K562 (cell line): ENCODE data around the gene SLC9A1. TPM values are rescaled to one million over a fixed set of nuclear protein-coding genes. Genes with fewer than 3 reads are reported as not detected.

Source experiments
- ATAC-seq: fragments of 200-7000 bp; cut with Tn5 transposase; 3 replicates; pipeline ENCODE4 v1.9.1; 2020; ENCODE audit warnings: moderate library complexity
- BruUV-seq: library from RNA; stranded (reverse); fragments of 400-500 nt; replicated peaks from 2 replicates; lab custom pipeline; 2021; lab: Mats Ljungman, UMichigan
- CTCF ChIA-PET: fragments of 300-600 bp; formaldehyde crosslinking; extraction: SDS; loops from one replicate; lab custom pipeline; 2021; ENCODE audit warnings: low intra/inter-chr PET ratio; lab: Yijun Ruan, JAX
- POLR2A ChIA-PET: fragments of 300-600, 350-650 bp; sonication (Branson Sonifier 250); formaldehyde crosslinking; extraction: SDS; loops from one replicate; lab custom pipeline; 2021; ENCODE audit warnings: antibody characterized with exemption, inconsistent platforms; lab: Yijun Ruan, JAX
- DNase-seq, 4 experiments: peaks; one replicate each; pipeline versions ENCODE4 v3.0.0 to v3.0.0-alpha.2; 2011 to 2018; ENCODE audit warnings: low spot score in 3 of 4, mixed read lengths in 3 of 4; ENCODE audit errors: extremely low read depth in 1 of 4
- FAIRE-seq: peaks from 2 replicates; lab custom pipeline; 2011; peaks lifted over from hg19 to GRCh38; lab: Jason Lieb, UNC
- H2AFZ ChIP-seq: 2 replicates; pipeline ENCODE4 v1.6.0; 2011; ENCODE audit warnings: low read depth, low read length, control low read depth, inconsistent platforms
- H3K27ac ChIP-seq: fragments of 200-600 bp; 3 replicates; pipeline ENCODE4 v1.8.0; 2011; ENCODE audit warnings: low read depth, mild to moderate bottlenecking, control low read depth, inconsistent platforms, low read length, moderate library complexity, mixed read lengths; ENCODE audit errors: extremely low read depth
- H3K27me3 ChIP-seq, 2 experiments: fragments of 300-600 bp in 1 of 2; 2 replicates in 1 of 2; 3 replicates in 1 of 2; pipeline versions ENCODE4 v1.6.0 to v1.8.0; 2011; ENCODE audit warnings: inconsistent platforms in 2 of 2, low read length in 2 of 2, mild to moderate bottlenecking in 1 of 2, mixed read lengths in 1 of 2, moderate library complexity in 1 of 2; ENCODE audit not compliant: control insufficient read depth in 2 of 2, insufficient read depth in 2 of 2
- H3K36me3 ChIP-seq: fragments of 300-600 bp; 3 replicates; pipeline ENCODE4 v1.8.0; 2011; ENCODE audit warnings: mild to moderate bottlenecking, low read length, inconsistent platforms; ENCODE audit not compliant: control insufficient read depth, insufficient read depth
- H3K4me1 ChIP-seq, 2 experiments: fragments of 200-600 bp in 1 of 2; replicated peaks in 1 of 2; 2 replicates in 1 of 2; 3 replicates in 1 of 2; pipeline versions ENCODE4 v1.5.1 to v1.8.0; 2011; ENCODE audit warnings: inconsistent platforms in 2 of 2, low read length in 2 of 2, mild to moderate bottlenecking in 1 of 2, mixed read lengths in 1 of 2, moderate library complexity in 1 of 2; ENCODE audit not compliant: control insufficient read depth in 2 of 2, insufficient read depth in 2 of 2
- H3K4me2 ChIP-seq: 2 replicates; pipeline ENCODE4 v1.6.1; 2011; ENCODE audit warnings: low read length, control low read depth, inconsistent platforms, mixed read lengths; ENCODE audit not compliant: insufficient read depth
- H3K4me3 ChIP-seq: fragments of 200-600 bp; sonication (generic), shearing (Covaris generic); 2 replicates; pipeline ENCODE4 v1.5.1; 2016; ENCODE audit warnings: control low read depth, inconsistent platforms
- H3K79me2 ChIP-seq: fragments of 200-600 bp; 3 replicates; pipeline ENCODE4 v1.8.0; 2011; ENCODE audit warnings: low read length, inconsistent platforms; ENCODE audit not compliant: control insufficient read depth, insufficient read depth
- H3K9ac ChIP-seq, 2 experiments: 2 replicates each; pipeline versions ENCODE4 v1.6.0 to v1.6.1; 2011; ENCODE audit warnings: low read depth in 2 of 2, low read length in 2 of 2, control low read depth in 1 of 2, inconsistent platforms in 1 of 2, mild to moderate bottlenecking in 1 of 2, mixed read lengths in 1 of 2; ENCODE audit not compliant: insufficient read depth in 1 of 2
- H3K9me1 ChIP-seq: one replicate; pipeline ENCODE4 v1.6.0; 2011; ENCODE audit warnings: inconsistent platforms, mild to moderate bottlenecking, low read length, moderate library complexity; ENCODE audit not compliant: control insufficient read depth, insufficient read depth
- H3K9me3 ChIP-seq: replicated peaks from 2 replicates; pipeline ENCODE4 v1.5.1; 2011; ENCODE audit warnings: low read depth, low read length, inconsistent platforms; ENCODE audit not compliant: control insufficient read depth, insufficient read depth
- H4K20me1 ChIP-seq: replicated peaks from 2 replicates; pipeline ENCODE4 v1.6.1; 2011; ENCODE audit warnings: low read length, inconsistent platforms, mixed read lengths; ENCODE audit not compliant: control insufficient read depth, insufficient read depth
- BCOR ChIP-seq: fragments of 450-650 bp; IDR thresholded peaks from 2 replicates; pipeline ENCODE4 v1.6.1; 2016
- FOS ChIP-seq: IDR thresholded peaks from 3 replicates; pipeline ENCODE4 v1.6.1; 2011; ENCODE audit not compliant: insufficient read length; ENCODE audit errors: extremely low read depth
- KDM1A ChIP-seq, 2 experiments: fragments of 450-650 bp; IDR thresholded peaks; 2 replicates each; pipeline ENCODE4 v1.6.1; 2016; ENCODE audit warnings: mild to moderate bottlenecking in 2 of 2
- MAZ ChIP-seq, 2 experiments: fragments of 450-650 bp in 1 of 2; sonication (generic) in 1 of 2; formaldehyde crosslinking; IDR thresholded peaks in 1 of 2; conservative IDR thresholded peaks in 1 of 2; 2 replicates each; pipeline versions ENCODE4 v1.4.0 to v1.5.0; 2020; ENCODE audit warnings: mild to moderate bottlenecking in 1 of 2, missing genetic modification reagents in 1 of 2
- NFRKB ChIP-seq: fragments of 450-650 bp; IDR thresholded peaks from 2 replicates; pipeline ENCODE4 v1.6.1; 2016; ENCODE audit warnings: low read depth
- POU5F1 ChIP-seq: fragments of 150-350 bp; IDR thresholded peaks from 2 replicates; pipeline ENCODE4 v1.6.1; 2014; ENCODE audit warnings: borderline replicate concordance, low read length, low read depth, mild to moderate bottlenecking; ENCODE audit not compliant: partially characterized antibody
- PTTG1 ChIP-seq: fragments of 450-650 bp; IDR thresholded peaks from 2 replicates; pipeline ENCODE4 v1.6.1; 2016; ENCODE audit warnings: low read depth, mild to moderate bottlenecking, missing genetic modification characterization, missing compliant biosample characterization
- RBM25 ChIP-seq: fragments of 200-400 bp; formaldehyde crosslinking; IDR thresholded peaks from 2 replicates; pipeline ENCODE4 v1.6.1; 2018; ENCODE audit warnings: low read length, low read depth, moderate library complexity; ENCODE audit not compliant: severe bottlenecking
- THRAP3 ChIP-seq: fragments of 450-650 bp; IDR thresholded peaks from 2 replicates; pipeline ENCODE4 v1.6.1; 2016; ENCODE audit warnings: mild to moderate bottlenecking, inconsistent platforms, borderline replicate concordance
- ZFP30 ChIP-seq: fragments of 250-450 bp; sonication (Bioruptor Pico); IDR thresholded peaks from 2 replicates; pipeline ENCODE4 v1.8.0; 2022; ENCODE audit warnings: moderate library complexity, mild to moderate bottlenecking, inconsistent platforms, borderline replicate concordance
- ZFPM2 ChIP-seq: fragments of 250-450 bp; sonication (Bioruptor Pico); IDR thresholded peaks from 2 replicates; pipeline ENCODE4 v1.5.1; 2022; ENCODE audit warnings: mild to moderate bottlenecking
- ZNF354B ChIP-seq: fragments of 250-450 bp; sonication (Bioruptor Pico); IDR thresholded peaks from 2 replicates; pipeline ENCODE4 v1.4.0; 2020
- WGBS: fragments of 100-300 bp; shearing (Covaris generic); methylation state at CpG from one replicate; pipeline ENCODE4 v1.1.6; 2016; ENCODE audit warnings: low coverage, mixed read lengths; ENCODE audit not compliant: insufficient coverage; ENCODE audit errors: missing lambda C conversion rate; 5-methylcytosine and 5-hydroxymethylcytosine counted together
- in situ Hi-C: fragments of 300-500 bp; cut with MboI; formaldehyde crosslinking; loops from 4 replicates; pipeline ENCODE4 v1.15.0; 2018; ENCODE audit warnings: inconsistent platforms, mixed read lengths
- intact Hi-C: fragments of 100-400 bp; cut with micrococcal nuclease; formaldehyde crosslinking; loops from 2 replicates; pipeline ENCODE4 v1.14.2; 2022
- polyA plus RNA-seq, 8 experiments: library from polyadenylated mRNA; depleted of rRNA in 4 of 8; stranded (reverse) in 5 of 8; unstranded in 3 of 8; fragments of >200 nt; fragmentation: Nextera tagmentation in 2 of 8; fragmentation: Illumina TruSeq in 1 of 8; extraction: Ambion mirVana in 2 of 8; extraction: Trizol in 1 of 8; gene quantifications; 2 replicates each; pipeline versions ENCODE4 v1.2.1 to v1.2.3, GENCODE V29; 2011 to 2014; ENCODE audit warnings: inconsistent platforms in 1 of 8, missing spikeins in 1 of 8
- total RNA-seq, 7 experiments: library from RNA; depleted of rRNA in 6 of 7; stranded (reverse); fragments of >200 nt in 6 of 7; fragmentation: Illumina TruSeq in 2 of 7; extraction: Trizol in 2 of 7; gene quantifications; 2 replicates each; pipeline versions ENCODE4 v1.2.1 to v1.2.3, GENCODE V29; 2011 to 2021; ENCODE audit warnings: low replicate concordance in 1 of 7
- TF ChIP-seq, protein P1 (sequence below): sonication (generic); formaldehyde crosslinking; IDR thresholded peaks from 2 replicates; pipeline ENCODE4 v1.8.0; 2023; ENCODE audit warnings: mild to moderate bottlenecking, missing genetic modification reagents
- TF ChIP-seq, protein P2 (sequence below): fragments of 450-650 bp; IDR thresholded peaks from one replicate; pipeline ENCODE4 v1.6.1; 2018; ENCODE audit warnings: mild to moderate bottlenecking, moderate library complexity; ENCODE audit not compliant: partially characterized antibody
- TF ChIP-seq, protein P3 (sequence below): sonication (generic); formaldehyde crosslinking; IDR thresholded peaks from 2 replicates; pipeline ENCODE4 v1.8.0; 2022; ENCODE audit warnings: mild to moderate bottlenecking, missing genetic modification reagents, borderline replicate concordance

SLC9A1 gene
- total and polyA plus RNA-seq, 9 of the 15 experiments (the other 6 are each of a cell fraction or from before 2014, with no cell fraction given): 0.59 to 14.4 (median 2.0) TPM

DNA sequence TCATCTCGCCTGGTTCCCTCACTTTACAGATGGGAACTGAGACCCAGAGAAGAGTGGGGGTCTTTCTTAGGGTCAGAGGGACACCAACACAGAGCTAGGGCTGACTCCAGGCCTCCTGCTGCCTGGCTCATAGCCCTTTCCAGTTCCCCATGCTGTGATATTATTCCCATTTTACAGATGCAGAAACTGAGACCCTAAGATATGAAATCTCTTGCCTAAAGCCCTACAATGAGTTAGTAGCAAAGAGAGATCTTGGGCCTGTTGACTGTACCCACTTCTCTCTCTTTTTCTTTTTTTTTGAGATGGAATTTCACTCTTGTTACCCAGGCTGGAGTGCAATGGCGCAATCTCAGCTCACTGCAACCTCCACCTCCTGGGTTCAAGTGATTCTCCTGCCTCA, 49.9 kb downstream of the SLC9A1 start:
- peaks cover 6% of the 10 kb centered on the region; the same call in 1 of the 2 replicates for H4K20me1 ChIP-seq
- WGBS: 100% methylated on average over 2 of the region's 2 CpGs
- H3K27me3 ChIP-seq: no peaks in the 10 kb centered on the region; a peak in 1 of 5 replicates
- in situ Hi-C loops: loop anchor here (25.0 kb wide), 1 partner anchor 507 kb away; the partner anchor contains the start of gene AHDC1
- H3K4me1 ChIP-seq: peaks cover 1 to 46% of the 10 kb centered on the region in 2 experiments; a peak in 4 of 5 replicates
- BruUV-seq: no TSS peak
- no peak overlapping the region for H3K27ac ChIP-seq
- no peaks in the 10 kb centered on the region for H3K9me3 ChIP-seq
- no peaks in the 10 kb centered on the region for H3K79me2 ChIP-seq
- ChIA-PET POLR2A (interaction anchor here (0.9 kb wide), 1 partner anchor 109 kb away, joined by 3 read pairs; no protein-coding TSS in a partner anchor), CTCF (interaction anchor here (4.1 kb wide), 1 partner anchor 179 kb away, joined by 57 read pairs; no protein-coding TSS in a partner anchor)
- H3K9ac ChIP-seq: no peak overlapping the region
- H3K36me3 ChIP-seq: peaks cover 14% of the 10 kb centered on the region; the same call in 2 of the 3 replicates
- FAIRE-seq: no peak
- intact Hi-C loops: loop anchor here (10.0 kb wide), 1 partner anchor 50 kb away; the partner anchor contains the start of gene SLC9A1
- H2AFZ ChIP-seq: no peak overlapping the region
- DNase-seq: no peak
- no peak overlapping the region for H3K4me3 ChIP-seq
- H3K9me1 ChIP-seq: peaks cover 5% of the 10 kb centered on the region
- ATAC-seq: no peak
- no peak overlapping the region for H3K4me2 ChIP-seq
- TF ChIP-seq, protein P1, sequence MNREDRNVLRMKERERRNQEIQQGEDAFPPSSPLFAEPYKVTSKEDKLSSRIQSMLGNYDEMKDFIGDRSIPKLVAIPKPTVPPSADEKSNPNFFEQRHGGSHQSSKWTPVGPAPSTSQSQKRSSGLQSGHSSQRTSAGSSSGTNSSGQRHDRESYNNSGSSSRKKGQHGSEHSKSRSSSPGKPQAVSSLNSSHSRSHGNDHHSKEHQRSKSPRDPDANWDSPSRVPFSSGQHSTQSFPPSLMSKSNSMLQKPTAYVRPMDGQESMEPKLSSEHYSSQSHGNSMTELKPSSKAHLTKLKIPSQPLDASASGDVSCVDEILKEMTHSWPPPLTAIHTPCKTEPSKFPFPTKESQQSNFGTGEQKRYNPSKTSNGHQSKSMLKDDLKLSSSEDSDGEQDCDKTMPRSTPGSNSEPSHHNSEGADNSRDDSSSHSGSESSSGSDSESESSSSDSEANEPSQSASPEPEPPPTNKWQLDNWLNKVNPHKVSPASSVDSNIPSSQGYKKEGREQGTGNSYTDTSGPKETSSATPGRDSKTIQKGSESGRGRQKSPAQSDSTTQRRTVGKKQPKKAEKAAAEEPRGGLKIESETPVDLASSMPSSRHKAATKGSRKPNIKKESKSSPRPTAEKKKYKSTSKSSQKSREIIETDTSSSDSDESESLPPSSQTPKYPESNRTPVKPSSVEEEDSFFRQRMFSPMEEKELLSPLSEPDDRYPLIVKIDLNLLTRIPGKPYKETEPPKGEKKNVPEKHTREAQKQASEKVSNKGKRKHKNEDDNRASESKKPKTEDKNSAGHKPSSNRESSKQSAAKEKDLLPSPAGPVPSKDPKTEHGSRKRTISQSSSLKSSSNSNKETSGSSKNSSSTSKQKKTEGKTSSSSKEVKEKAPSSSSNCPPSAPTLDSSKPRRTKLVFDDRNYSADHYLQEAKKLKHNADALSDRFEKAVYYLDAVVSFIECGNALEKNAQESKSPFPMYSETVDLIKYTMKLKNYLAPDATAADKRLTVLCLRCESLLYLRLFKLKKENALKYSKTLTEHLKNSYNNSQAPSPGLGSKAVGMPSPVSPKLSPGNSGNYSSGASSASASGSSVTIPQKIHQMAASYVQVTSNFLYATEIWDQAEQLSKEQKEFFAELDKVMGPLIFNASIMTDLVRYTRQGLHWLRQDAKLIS (CRISPR knock-in tag): no peak
- no peak for TF ChIP-seq ZFP30
- no peak for TF ChIP-seq PTTG1
- TF ChIP-seq NFRKB: no peak
- TF ChIP-seq POU5F1: no peak
- TF ChIP-seq ZNF354B (CRISPR knock-in tag): no peak
- TF ChIP-seq ZFPM2 (CRISPR knock-in tag): no peak
- peak; percentile 87 for TF ChIP-seq BCOR
- no peak for TF ChIP-seq MAZ (CRISPR knock-in tag; conservative IDR thresholded peaks at IDR 0.05 in 1 of 2, IDR thresholded peaks at IDR 0.05 in 1 of 2)
- TF ChIP-seq, protein P2, sequence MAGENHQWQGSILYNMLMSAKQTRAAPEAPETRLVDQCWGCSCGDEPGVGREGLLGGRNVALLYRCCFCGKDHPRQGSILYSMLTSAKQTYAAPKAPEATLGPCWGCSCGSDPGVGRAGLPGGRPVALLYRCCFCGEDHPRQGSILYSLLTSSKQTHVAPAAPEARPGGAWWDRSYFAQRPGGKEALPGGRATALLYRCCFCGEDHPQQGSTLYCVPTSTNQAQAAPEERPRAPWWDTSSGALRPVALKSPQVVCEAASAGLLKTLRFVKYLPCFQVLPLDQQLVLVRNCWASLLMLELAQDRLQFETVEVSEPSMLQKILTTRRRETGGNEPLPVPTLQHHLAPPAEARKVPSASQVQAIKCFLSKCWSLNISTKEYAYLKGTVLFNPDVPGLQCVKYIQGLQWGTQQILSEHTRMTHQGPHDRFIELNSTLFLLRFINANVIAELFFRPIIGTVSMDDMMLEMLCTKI: no peak
- no peak for TF ChIP-seq FOS
- no peak for TF ChIP-seq THRAP3
- TF ChIP-seq KDM1A (IDR thresholded peaks at IDR 0.05): peak in 1 of 2 experiments; percentile 76; a peak in 3 of 4 replicates
- TF ChIP-seq, protein P3, sequence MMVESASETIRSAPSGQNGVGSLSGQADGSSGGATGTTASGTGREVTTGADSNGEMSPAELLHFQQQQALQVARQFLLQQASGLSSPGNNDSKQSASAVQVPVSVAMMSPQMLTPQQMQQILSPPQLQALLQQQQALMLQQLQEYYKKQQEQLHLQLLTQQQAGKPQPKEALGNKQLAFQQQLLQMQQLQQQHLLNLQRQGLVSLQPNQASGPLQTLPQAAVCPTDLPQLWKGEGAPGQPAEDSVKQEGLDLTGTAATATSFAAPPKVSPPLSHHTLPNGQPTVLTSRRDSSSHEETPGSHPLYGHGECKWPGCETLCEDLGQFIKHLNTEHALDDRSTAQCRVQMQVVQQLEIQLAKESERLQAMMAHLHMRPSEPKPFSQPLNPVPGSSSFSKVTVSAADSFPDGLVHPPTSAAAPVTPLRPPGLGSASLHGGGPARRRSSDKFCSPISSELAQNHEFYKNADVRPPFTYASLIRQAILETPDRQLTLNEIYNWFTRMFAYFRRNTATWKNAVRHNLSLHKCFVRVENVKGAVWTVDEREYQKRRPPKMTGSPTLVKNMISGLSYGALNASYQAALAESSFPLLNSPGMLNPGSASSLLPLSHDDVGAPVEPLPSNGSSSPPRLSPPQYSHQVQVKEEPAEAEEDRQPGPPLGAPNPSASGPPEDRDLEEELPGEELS (CRISPR knock-in tag): no peak
- peak; percentile 92 for TF ChIP-seq RBM25
